ENCODE results near the gene BORCS6. TPM values are rescaled to one million over a fixed set of nuclear protein-coding genes. Genes with fewer than 3 reads are reported as not detected.

BORCS6 gene
- total and polyA plus RNA-seq, 2 of the 13 experiments (the other 11 are each of a cell fraction or from before 2014, with no cell fraction given) = 2.0 to 5.1 TPM

DNA sequence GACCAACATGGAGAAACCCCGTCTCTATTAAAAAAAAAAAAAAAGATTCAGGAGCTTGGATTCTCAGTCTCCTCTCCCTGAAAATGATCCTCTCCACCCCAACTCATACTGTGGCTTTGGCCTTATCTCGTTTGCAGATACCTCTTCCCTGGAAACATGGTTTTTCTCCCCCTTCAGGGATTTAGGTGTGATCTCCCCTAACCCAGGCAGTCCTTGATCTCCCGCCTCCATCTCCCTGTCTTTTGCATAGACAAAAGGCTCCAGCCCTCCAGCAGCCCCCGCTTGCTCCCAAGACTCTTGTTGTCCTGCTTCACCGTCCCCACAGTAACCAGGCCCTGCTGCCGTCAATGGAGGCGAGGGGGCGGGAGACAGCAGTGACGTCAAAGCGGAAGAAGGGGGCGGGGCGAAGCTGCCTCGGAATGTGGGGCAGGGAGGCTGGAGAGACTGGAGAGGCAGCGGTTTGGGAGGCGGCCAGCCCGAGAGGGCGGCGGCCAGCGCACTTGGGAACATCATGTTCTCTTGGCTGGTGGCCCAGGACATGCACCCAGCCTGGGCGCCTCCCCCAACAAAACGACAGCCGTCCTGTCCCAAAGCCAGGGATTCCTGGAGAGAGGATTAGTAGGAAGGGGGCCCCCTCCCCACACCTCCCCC is 35.9 kb downstream of the BORCS6 start (continued):
- TF ChIP-seq, protein P1, sequence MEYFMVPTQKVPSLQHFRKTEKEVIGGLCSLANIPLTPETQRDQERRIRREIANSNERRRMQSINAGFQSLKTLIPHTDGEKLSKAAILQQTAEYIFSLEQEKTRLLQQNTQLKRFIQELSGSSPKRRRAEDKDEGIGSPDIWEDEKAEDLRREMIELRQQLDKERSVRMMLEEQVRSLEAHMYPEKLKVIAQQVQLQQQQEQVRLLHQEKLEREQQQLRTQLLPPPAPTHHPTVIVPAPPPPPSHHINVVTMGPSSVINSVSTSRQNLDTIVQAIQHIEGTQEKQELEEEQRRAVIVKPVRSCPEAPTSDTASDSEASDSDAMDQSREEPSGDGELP (IDR thresholded peaks at IDR 0.05; ENCODE audit: borderline replicate concordance, low read depth) = no peak
- TF ChIP-seq ZFAT (CRISPR knock-in tag; conservative IDR thresholded peaks at IDR 0.05) = no peak
- no peak for TF ChIP-seq FLYWCH1 (CRISPR knock-in tag; IDR thresholded peaks at IDR 0.05)
- TF ChIP-seq, protein P2, sequence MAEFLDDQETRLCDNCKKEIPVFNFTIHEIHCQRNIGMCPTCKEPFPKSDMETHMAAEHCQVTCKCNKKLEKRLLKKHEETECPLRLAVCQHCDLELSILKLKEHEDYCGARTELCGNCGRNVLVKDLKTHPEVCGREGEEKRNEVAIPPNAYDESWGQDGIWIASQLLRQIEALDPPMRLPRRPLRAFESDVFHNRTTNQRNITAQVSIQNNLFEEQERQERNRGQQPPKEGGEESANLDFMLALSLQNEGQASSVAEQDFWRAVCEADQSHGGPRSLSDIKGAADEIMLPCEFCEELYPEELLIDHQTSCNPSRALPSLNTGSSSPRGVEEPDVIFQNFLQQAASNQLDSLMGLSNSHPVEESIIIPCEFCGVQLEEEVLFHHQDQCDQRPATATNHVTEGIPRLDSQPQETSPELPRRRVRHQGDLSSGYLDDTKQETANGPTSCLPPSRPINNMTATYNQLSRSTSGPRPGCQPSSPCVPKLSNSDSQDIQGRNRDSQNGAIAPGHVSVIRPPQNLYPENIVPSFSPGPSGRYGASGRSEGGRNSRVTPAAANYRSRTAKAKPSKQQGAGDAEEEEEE (CRISPR knock-in tag; IDR thresholded peaks at IDR 0.05; ENCODE audit: borderline replicate concordance) = 0 out of 2 replicates have a peak, but pooled peaks have one; percentile 24
- TF ChIP-seq, protein P3, sequence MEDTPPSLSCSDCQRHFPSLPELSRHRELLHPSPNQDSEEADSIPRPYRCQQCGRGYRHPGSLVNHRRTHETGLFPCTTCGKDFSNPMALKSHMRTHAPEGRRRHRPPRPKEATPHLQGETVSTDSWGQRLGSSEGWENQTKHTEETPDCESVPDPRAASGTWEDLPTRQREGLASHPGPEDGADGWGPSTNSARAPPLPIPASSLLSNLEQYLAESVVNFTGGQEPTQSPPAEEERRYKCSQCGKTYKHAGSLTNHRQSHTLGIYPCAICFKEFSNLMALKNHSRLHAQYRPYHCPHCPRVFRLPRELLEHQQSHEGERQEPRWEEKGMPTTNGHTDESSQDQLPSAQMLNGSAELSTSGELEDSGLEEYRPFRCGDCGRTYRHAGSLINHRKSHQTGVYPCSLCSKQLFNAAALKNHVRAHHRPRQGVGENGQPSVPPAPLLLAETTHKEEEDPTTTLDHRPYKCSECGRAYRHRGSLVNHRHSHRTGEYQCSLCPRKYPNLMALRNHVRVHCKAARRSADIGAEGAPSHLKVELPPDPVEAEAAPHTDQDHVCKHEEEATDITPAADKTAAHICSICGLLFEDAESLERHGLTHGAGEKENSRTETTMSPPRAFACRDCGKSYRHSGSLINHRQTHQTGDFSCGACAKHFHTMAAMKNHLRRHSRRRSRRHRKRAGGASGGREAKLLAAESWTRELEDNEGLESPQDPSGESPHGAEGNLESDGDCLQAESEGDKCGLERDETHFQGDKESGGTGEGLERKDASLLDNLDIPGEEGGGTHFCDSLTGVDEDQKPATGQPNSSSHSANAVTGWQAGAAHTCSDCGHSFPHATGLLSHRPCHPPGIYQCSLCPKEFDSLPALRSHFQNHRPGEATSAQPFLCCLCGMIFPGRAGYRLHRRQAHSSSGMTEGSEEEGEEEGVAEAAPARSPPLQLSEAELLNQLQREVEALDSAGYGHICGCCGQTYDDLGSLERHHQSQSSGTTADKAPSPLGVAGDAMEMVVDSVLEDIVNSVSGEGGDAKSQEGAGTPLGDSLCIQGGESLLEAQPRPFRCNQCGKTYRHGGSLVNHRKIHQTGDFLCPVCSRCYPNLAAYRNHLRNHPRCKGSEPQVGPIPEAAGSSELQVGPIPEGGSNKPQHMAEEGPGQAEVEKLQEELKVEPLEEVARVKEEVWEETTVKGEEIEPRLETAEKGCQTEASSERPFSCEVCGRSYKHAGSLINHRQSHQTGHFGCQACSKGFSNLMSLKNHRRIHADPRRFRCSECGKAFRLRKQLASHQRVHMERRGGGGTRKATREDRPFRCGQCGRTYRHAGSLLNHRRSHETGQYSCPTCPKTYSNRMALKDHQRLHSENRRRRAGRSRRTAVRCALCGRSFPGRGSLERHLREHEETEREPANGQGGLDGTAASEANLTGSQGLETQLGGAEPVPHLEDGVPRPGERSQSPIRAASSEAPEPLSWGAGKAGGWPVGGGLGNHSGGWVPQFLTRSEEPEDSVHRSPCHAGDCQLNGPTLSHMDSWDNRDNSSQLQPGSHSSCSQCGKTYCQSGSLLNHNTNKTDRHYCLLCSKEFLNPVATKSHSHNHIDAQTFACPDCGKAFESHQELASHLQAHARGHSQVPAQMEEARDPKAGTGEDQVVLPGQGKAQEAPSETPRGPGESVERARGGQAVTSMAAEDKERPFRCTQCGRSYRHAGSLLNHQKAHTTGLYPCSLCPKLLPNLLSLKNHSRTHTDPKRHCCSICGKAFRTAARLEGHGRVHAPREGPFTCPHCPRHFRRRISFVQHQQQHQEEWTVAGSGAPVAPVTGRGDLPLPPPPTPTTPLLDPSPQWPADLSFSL (CRISPR knock-in tag; IDR thresholded peaks at IDR 0.05) = no peak
- no peak for TF ChIP-seq ZNF619 (CRISPR knock-in tag; IDR thresholded peaks at IDR 0.05)
- no peak for TF ChIP-seq ZNF331 (CRISPR knock-in tag; IDR thresholded peaks at IDR 0.05)
- peak; percentile 63 for TF ChIP-seq SP4 (CRISPR knock-in tag; IDR thresholded peaks at IDR 0.05)
- TF ChIP-seq KLF16 (CRISPR knock-in tag; IDR thresholded peaks at IDR 0.05) = no peak
- TF ChIP-seq HES4 (CRISPR knock-in tag; IDR thresholded peaks at IDR 0.05; ENCODE audit: borderline replicate concordance) = no peak
- no peak for TF ChIP-seq ZNF652 (CRISPR knock-in tag; IDR thresholded peaks at IDR 0.05; ENCODE audit: borderline replicate concordance, low read depth)
- TF ChIP-seq, protein P4, sequence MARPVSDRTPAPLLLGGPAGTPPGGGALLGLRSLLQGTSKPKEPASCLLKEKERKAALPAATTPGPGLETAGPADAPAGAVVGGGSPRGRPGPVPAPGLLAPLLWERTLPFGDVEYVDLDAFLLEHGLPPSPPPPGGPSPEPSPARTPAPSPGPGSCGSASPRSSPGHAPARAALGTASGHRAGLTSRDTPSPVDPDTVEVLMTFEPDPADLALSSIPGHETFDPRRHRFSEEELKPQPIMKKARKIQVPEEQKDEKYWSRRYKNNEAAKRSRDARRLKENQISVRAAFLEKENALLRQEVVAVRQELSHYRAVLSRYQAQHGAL (CRISPR knock-in tag; IDR thresholded peaks at IDR 0.05; ENCODE audit: not compliant biosample characterization) = no peak
- no peak for TF ChIP-seq HNRNPUL1 (IDR thresholded peaks at IDR 0.05; ENCODE audit: low read depth, low read length)
- no peak for TF ChIP-seq NR3C1 (CRISPR knock-in tag; IDR thresholded peaks at IDR 0.05)
- TF ChIP-seq REPIN1 (CRISPR knock-in tag; IDR thresholded peaks at IDR 0.05; ENCODE audit: borderline replicate concordance, low read depth) = no peak
- TF ChIP-seq SRSF4 (IDR thresholded peaks at IDR 0.05; ENCODE audit: low read depth, low read length, poor library complexity, severe bottlenecking) = no peak
- no peak; the same call in 1 of the 2 replicates for TF ChIP-seq NCOR1 (IDR thresholded peaks at IDR 0.05; ENCODE audit: borderline replicate concordance, low read length)
- TF ChIP-seq KDM5B (CRISPR knock-in tag; IDR thresholded peaks at IDR 0.05; ENCODE audit: borderline replicate concordance) = no peak
- no peak for TF ChIP-seq ZNF570 (CRISPR knock-in tag; IDR thresholded peaks at IDR 0.05; ENCODE audit: borderline replicate concordance)
- no peak; the same call in 1 of the 2 replicates for TF ChIP-seq HCFC1 (IDR thresholded peaks at IDR 0.05; ENCODE audit: low read depth, low read length)

Measured in HepG2 (cell line).